GM18519 (cell line): Measurements from ENCODE around the gene SPI1.

Experiments
- ATAC-seq: cut with Tn5 transposase; IDR thresholded peaks from one replicate; pipeline ENCODE4 v1.9.1; 2021; ENCODE audit warnings: mild to moderate bottlenecking, moderate library complexity; ENCODE audit not compliant: unreplicated experiment, low FRiP score

Gene SPI1

GRCh38 chr11:47389577-47390421, 11.5 kb upstream of the SPI1 start:
- no peak for ATAC-seq

GRCh38 chr11:47388697-47389576, 10.6 kb upstream of the SPI1 start:
- no peak for ATAC-seq

DNA sequence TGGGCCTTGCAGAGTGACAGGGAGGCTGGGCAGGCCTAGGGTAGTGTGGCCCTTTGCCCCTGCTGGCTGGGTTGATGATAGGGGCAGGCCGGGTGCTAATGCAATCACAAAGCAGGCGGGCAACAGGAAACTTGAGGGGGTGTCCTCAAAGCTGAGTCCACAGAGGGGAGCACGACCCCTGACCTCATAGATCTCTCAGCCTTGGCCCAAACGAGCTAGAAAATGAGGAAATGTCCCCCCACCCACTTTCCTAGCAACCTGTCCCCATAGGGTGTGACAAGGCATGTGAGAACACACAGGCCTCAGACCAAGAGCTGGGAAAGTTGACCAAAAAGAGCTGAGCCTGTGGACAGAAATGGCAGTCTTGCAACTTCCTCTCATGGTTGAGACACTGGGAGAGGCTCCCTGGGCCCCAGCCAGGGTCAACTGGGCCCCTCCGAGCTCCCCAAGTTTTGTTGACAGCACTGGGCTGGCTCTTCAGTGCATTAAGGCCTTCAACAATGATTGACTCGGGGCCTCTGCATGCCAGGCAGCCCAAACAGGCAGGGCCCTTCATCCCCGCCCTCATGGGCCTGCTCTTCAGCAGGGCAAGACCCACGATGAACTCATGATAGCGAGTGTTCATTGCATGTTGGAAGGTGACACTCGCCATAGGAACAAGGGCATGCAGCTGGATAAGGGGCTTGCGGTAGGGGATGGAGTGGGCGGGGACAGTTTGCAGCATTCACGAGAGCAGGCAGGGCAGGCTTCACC, 9.8 kb upstream of the SPI1 start:
- ATAC-seq = no peak

GRCh38 chr11:47384498-47384897, 6.2 kb upstream of the SPI1 start:
- ATAC-seq = no peak

DNA sequence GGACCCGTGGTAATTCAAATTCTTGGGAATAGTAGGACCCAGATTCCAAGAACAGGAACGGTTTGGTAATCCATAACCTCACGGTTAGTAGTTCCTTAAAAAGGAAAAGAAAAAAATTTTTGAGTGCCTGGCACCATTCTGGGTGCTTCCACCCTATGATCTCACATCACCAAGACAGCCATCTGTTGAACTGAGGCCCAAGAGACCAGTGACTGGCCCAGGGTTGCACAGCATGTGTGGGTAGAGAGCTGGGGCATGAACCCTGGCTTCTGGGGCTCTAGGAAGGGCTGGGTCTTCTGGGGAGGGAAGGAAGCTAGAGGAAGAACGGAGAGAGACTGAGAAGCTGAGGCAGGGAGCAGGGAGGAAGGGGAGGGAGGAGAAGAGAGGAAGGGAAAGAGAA, 4.7 kb upstream of the SPI1 start:
- no peak for ATAC-seq

DNA sequence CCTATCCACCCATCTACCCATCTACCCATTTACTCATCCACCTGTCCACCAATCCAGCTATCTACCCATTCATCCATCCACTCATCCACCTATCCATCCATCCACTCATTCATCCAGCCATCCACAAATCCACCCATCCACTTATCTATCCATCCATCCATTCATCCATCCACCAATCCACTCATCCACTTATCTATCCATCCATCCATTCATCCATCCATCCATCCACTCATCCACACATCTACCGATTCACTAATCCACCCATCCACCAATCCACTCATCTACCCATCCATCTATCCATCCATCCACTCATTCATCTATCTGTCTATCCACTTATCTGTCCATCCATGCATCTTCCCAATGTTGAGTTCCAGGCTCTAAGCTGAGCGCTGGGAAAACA, 1.7 kb upstream of the SPI1 start:
- ATAC-seq = no peak

GRCh38 chr11:47379317-47379716, 970 bp upstream of the SPI1 start:
- no peak for ATAC-seq

GRCh38 chr11:47378836-47379170, 456 bp upstream of the SPI1 start:
- ATAC-seq = peak; percentile 6

DNA sequence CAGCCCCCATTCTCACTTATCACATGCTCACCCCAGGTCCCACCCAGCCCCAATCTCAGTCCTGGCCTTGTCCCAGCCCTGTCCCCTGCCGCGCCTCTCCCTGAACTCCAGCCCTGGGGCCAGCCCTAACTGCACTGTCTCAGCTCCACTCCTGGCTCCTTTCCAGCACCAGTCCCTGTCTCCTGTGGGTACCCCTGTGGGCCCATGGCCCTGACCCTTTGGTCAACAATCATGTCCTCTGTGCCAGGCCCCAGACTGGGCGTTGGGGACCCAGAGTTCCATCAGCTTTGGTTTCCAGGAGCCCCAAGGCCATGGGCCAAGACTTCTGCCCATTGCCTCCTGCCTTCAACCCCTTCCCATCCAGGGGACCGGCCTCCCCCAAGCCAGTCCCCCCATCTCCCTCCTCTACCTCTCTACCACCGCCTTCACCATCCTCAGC, 757 bp downstream of the SPI1 start:
- ATAC-seq = no peak

- ATAC-seq = no peak
These were observed 1.6 kb downstream of the SPI1 start for GRCh38 chr11:47376525-47377371.

GRCh38 chr11:47376107-47376524, 2.2 kb downstream of the SPI1 start:
- no peak for ATAC-seq

DNA sequence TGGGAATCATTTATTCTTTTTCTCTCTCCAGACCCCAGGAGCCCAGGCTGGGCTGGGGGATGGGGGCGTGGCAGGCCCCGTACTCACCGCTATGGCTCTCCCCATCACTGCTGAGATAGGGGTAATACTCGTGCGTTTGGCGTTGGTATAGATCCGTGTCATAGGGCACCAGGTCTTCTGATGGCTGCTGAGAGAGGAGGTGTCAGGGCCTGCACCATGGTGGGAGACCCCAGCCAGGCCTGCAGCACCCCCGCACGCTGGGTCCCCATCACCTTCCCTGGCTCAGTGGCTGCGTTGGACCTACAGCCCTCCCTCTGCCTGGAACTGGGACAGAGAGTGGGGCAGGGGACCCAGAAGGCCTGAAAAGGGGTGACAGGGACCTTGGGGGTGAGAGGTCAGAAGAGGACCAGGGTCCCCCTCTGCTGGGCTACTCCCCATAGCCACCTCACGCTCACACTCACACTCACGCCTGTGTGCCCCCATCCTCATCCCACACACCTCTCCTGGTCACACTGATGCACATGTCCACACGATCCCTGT, 2.7 kb downstream of the SPI1 start:
- no peak for ATAC-seq

DNA sequence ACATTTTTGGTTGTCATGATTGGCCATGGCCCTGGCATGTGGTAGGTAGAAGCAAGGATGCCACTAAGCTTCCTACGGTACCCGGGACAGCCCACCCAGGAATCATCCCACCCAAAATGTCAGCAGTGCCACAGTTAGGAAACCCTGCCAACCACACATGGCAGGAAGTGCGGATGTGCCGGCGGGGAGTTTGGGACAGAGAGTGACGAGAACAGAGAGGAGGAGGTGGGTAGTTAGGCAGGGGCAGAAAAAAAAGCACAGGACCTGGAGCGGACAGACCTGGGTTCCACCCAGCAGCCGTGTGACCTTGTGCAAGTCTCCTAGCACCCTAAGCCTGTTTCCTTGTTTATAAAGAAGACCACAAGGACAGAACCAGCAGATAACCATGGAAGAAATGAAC, 3.3 kb downstream of the SPI1 start:
- ATAC-seq = no peak

GRCh38 chr11:47374720-47375019, 3.7 kb downstream of the SPI1 start:
- no peak for ATAC-seq

GRCh38 chr11:47373876-47374719, 4.2 kb downstream of the SPI1 start:
- no peak for ATAC-seq

DNA sequence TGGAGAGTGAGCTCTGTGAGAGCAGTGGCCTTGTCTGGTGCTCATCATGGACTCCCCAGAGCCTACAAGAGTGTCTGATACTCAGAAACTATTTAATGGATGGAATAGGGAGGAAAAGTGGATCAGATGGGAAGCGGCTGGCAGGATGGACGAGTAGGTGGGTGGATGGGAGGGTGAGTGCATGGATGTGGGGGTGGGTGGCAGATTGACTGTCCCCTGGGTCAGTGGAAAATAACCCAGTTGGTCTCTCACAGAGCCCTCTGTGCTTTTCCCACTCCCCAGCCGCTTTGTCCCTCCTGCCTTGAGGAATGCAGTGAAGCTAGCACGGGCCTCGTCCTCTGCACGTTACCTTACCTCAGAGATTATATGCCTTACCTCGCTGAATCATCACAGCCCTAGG, 5.9 kb downstream of the SPI1 start:
- ATAC-seq = no peak

DNA sequence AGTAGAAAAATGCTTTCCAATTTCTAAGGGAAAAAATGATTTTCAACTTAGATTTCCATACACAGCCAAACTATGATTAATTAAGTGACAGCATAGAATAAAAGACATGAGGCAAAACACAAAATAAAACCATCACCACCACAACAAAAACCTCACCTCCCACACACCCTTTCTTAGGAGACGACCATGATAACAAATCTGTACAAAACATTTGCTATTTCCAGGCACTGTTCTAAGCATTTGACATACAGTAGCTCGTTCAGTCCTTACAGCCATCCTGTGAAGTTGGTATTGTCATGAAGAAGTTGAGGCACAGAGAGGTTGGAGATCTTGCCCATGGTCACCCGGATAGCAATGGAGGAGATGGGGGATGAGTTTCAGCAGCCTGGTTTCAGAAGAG, 8.7 kb downstream of the SPI1 start:
- ATAC-seq = no peak

GRCh38 chr11:47366020-47366490, 12.3 kb downstream of the SPI1 start:
- no peak for ATAC-seq

GRCh38 chr11:47361419-47361818, 16.9 kb downstream of the SPI1 start:
- no peak for ATAC-seq
